GM18508 (cell line): ENCODE data around the gene EMX2.
"Not testable (repeated sequence)": the region's sequence is repeated elsewhere in the genome, so short reads cannot be mapped to it uniquely, and the experiment has no call there.

ENCODE experiments used
- ATAC-seq: cut with Tn5 transposase; IDR thresholded peaks from one replicate; pipeline ENCODE4 v1.9.1; 2021; ENCODE audit warnings: moderate number of reproducible peaks; ENCODE audit not compliant: insufficient read depth, unreplicated experiment

Gene EMX2

DNA sequence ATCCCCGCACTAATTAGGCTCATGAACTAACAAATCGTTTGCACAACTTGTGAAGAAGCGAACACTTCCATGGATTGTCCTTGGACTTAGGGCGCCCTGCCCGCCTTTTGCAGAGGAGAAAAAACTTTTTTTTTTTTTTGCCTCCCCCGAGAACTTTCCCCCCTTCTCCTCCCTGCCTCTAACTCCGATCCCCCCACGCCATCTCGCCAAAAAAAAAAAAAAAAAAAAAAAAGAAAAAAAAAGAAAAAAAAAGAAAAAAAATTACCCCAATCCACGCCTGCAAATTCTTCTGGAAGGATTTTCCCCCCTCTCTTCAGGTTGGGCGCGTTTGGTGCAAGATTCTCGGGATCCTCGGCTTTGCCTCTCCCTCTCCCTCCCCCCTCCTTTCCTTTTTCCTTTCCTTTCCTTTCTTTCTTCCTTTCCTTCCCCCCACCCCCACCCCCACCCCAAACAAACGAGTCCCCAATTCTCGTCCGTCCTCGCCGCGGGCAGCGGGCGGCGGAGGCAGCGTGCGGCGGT lies at the start of gene EMX2:
Gene EMX2, plus strand, starts transcription at position 41 of the 519 bp plus-strand sequence. CDS start 522 bp downstream, outside the sequence.
- ATAC-seq, result no peak

DNA sequence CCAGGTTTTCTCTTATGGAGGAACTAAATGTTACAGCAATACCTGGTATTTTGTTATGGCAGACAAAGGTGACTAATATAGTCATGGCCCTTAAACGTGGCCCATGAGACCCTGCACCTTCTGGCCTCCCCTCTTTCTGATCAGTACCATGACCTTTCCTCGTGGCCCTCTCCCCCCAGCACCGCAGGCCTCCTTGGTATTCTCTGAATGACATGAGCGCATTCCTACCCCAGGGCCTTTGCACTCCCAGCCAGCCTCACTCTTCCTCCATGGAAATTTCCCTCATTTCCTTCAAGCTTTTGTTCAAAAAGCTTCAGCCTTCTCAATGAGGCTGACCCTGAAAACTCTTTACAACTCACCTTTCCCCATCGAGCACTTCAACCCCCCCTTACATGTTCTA lies 46.5 kb upstream of the EMX2 start:
- no peak for ATAC-seq

DNA sequence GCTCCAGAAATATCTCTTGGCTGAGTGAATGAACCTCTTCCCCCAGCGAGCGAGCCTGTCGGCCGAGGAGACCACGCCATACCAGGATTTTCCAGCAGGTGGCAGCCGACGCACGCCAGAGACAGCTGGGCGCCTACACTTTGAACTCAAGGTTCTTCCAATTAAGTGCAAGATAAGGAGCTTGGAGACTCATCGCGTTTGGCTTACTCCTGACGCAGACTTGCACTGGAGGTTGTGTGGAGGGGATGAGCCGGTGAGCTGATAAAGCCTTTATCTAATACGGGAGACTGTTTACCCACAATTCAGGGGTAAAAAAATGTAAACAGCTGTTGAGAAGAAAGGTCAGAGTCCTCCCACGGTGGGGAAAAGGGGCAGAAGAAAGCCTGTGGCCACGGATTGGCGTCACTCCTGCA lies 45.9 kb upstream of the EMX2 start:
- no peak for ATAC-seq

DNA sequence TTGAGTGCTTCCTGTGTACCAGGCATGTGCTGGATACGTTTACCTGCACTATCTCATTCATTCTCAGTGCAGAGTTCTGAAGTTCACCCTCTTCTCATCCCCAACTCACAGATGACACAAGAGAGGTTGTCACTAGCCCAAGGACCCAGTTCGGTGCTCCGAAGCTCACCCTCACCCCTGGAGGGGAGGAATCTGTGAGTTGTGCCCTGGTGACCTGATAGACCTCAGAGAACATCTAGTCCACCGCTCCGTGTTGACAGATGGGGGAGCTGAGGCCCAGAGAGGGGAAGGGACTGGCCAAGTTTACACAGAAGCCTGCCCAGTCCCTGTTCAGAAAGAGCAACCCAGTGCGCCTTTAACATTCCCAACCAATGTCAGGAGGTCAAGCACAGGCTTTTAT lies 44.8 kb upstream of the EMX2 start:
- ATAC-seq, result no peak

DNA sequence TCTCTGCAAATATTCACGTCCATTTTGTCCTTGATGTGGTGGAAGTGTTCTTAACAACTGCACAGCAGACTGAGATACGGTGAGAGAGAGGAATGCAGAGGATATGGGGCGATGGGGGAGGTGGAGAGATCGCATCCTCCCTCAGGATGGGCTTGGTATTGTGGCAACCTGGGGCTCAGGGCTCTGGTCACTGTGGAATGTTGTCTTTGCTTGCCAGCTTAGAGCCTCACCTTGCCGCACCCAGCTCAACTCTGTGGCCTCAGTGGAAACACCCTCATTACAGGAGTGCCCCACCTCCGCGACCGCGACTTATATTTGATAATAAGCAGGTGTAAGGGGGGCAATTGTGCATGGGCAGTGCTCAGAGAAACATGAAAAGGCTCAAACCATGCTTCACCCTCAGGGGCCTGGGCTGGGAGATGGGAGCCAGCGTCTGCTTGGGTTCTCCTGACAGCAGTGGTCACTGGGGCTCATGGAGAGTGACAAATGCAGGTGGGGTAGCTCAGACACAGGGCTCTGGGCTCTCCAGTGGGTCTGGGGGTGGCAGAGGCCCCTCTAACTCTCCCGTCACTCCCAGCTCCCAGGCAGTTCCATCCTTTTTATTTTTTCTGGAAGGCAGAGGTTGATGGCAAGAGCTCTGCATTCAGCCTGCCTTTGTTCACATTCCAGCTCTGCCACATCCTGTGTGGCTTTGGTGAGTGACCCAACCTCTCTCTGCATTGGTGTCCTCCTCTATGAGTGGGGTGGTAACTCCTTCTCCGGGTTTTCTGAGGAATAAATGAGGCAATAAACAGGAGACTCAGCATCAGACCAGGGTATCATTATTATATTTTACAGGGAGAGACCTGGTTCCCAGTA lies 43.1 kb upstream of the EMX2 start:
- ATAC-seq, result no peak

DNA sequence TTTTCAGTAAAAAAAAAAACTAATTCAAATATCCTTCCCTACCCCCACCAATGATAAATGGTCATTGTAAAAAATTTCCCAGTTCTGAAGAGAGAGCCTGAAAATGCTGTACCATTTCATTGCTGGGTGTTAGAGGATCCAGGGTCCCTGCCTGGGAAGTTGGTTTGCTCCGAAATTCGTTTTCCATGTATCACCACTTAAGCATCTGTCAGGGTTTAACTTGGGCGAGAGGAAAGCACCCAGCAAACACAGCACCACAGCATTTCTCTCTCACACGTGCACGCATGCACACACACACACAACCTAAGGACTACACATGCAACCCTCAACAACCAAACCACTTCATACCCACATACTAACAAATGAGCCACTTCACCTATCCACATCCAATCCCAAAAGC lies 42.1 kb upstream of the EMX2 start:
- ATAC-seq, result no peak

DNA sequence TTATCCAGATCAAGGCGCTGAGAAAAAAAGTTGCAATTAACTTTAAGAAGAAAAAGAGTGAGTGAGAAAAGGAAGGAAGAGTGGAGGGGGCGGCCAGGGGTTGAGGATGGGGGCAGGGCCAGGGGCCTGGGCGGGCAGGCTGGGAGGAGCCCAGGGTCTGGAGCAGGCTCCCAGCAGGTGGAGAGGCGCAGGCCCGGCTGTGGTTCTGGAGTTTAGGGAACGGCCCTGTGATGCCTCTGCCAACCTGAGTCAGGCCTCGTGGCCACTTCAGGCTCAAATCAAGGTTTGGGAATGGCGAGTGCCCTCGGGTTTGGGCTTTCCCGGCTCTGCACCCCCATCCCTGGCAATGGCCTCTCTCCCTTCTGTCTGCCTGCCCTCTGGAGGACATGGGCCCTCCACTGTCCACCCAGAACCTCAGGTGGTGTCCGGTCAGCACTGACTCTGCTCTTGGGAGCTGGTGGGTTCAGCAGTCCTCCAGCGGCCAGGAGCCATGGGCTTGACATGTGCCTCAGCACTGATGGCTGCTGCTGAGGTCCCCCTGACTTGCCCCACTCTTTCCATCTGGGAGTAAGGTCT lies 41.0 kb upstream of the EMX2 start:
- no peak for ATAC-seq

DNA sequence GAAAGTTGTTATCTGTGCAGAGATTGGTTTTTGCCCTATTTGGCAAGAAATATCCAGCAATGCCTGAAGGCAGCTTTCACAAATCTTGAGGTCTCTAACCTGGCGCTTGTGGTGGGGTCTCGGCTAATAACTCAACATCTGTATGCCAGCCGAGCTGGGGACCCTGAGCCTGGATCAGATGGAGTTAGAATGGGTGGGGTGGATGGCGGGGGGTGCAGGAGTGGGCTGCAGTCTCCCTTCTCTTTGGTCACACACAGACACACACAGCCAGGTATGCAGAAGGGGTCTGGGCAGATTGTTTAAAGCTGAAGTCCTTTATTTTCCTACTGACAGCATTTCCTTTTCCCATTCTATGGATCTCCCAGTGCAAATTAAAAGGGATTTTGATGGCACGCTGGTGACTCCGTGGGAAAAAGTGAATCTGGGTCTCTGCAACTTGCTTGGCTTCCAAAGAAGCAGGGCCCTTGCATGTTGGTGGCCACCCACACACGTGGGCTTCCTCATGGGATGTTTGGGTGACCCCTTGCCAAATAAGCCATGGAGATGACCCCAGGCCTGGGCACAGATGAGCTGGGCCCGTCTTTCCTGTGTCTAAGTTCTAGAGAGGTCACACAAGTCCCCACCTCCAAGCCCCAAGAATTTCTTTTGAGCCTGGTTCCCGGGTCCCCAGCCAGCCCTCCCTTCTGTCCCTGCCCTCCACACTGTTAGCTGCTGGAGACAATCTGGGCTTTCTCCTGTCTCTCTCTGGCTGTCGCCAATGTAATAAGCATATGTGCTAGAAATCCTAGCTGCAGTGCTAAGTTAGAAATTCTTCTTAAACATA lies 39.9 kb upstream of the EMX2 start:
- ATAC-seq, result no peak

DNA sequence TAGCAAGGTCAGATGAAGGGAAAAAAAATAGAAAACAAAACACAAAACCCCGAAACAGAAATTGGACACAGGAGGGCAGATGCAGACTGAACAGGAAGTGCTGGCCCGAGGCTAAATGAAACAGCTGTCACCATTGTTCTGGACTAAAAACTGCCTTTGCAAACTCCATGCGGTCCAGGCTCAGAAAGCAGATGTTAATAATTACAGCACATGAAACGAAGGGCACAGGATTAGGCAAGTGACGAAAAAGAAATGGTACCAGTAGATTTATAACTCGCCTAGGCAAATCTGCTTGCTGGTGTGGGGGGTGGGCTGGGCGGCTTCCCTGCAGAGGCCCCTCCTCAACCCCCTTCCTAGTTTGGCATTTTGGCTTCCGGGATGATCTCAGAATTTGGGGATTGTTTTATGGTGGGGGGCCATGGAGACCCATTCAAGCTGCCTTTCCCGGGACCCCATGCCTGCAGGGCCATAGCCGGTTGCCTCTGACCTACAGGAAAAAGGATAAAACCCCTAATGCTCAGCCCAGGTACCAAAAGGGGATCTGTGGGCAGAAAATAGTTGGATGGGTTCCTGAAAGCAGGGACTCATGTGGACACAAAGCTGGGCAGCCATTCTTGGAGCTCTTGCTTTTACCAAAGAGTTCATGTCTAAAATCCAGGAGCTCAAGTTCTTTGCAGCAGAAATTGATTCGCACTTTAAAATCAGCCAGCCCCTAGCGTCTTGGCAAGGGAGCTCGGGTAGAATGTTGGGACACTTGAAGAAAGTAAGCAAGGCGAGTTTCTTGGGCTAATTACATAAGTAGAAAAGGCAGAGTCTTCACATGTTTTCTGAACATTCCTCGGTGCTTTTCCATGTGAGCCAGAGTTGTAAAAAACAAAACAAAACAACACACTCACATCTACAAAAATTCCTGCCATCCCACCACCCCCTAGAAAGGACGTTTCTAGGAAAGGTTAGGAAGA lies 39.0 kb upstream of the EMX2 start:
- ATAC-seq, result peak; percentile 79

DNA sequence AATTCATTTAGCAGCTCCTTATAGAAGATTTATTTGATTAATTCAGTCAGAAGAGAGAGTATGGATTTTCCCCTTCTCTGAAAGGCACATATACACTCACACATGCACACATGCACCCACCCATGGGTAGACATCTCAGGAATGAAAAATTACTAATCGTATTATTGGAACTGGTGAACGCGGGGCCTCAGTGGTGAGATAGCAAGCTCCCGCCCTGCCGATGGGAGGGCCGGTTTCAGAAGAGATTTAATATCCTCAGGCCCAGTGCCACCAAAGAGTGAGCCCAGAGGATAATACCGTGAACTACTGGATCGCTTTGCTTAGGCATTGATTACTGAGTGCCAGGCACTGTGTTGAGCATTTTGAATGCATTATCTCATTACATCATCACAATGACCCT lies 38.0 kb upstream of the EMX2 start:
- ATAC-seq, result no peak

DNA sequence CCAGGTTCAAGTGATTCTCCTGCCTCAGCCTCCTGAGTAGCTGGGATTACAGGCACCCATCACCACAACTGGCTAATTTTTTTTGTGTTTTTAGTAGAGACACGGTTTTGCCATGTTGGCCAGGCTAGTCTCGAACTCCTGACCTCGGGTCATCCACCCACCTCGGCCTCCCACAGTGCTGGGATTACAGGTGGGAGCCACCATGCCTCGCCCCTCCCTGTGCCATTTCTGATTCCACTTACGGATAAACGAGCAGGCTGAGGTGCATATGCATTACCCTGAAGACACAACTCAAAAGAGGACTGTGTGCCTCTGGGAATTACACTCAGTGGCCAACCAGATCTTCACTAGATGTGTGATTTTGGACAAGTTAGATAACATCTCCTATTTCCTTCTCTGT lies 35.5 kb upstream of the EMX2 start:
- not testable (repeated sequence) for ATAC-seq

DNA sequence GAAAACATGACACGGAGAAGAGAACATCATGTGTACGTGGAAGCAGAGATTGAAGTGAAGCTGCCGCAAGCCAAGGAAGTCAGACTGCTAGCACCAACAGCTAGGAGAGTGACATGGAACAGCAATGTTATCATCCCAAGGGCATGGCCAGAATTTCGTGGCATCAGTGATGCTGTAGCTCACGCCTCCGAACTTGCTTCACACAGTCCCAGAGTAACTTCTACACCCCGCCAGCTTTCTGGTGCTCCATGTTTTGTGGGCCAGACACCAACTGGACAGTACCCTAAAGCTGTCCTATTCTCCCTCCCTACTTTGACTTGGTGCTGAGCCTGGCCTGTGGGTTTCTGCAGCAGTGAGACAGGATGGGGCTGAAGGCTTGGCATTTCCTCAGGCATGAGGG lies 33.0 kb upstream of the EMX2 start:
- ATAC-seq, result no peak

DNA sequence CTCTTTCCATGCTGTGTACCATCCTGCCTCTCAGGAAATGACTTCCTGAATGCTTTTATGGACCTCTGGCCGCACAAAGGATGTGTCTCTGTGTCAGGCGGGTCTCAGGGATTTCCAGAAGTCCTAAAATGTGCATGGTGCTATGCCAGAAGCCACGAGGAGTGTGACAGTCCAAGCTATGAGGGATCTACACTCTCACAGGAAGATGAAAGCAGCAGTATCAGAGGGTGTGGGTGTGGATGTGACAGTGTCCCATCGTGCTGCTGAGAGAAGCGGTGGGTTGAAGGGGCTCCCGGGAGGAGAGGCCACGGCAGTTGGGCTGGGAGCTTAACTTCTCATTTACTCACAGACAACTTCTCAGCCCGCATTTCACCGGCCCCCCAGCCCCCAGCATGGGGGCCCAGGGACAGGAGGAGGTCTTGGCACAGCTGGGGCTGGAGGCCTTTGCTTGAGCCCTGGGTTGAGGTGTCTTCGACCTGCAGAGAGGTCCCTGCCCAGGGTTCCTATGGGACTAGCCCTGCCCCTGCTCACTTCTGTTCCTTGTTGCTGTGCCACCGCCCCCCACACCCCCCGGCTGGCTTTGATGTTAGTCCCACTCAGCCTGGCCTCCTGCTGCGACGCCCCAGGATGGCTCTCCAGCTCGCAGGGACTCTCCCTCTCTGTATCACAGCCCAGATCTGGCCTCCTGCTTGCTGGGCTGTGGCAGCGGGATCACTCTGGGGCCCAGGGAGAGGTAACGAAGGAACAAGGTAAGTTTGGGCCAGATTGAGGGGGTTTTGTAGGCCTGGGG lies 30.8 kb upstream of the EMX2 start:
- ATAC-seq, result no peak

DNA sequence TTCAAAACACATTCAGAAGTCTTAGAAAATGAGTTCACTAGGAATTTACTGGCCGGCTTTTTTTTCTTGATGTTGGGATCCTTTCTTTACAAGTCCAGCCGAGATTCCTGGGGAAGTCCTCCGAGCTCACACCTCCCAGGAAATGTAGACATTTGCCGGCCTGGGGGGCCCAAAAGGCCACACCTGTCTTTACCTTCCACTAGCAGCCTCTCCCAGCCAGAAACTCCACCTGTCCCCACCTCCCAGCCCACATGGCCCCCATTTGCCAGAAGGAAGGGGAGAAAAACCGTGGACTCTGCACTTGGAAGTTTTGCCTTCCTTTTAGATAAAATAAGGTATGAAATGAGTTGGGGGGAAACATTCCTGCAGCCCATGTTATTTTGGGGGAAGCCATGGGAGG lies 27.6 kb upstream of the EMX2 start:
- no peak for ATAC-seq

DNA sequence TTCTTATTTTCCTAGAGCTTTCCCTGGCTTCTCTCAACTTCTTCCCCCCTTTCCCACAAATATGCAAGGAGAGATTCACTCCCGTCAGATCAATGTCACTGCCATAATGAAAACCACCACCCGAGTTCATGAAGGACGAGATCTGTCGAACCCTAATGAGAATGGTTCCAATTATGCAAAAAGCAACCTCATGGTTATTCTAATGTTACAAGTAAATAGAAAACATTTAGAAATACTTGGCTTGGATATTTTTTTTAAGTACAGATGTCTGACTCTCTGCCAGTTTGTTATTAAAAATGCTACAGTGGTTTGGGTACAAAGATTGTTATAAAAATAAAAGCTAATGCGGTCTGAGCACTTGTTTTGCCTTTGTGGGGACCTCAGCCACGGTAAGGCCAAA lies 25.9 kb upstream of the EMX2 start:
- ATAC-seq, result no peak

DNA sequence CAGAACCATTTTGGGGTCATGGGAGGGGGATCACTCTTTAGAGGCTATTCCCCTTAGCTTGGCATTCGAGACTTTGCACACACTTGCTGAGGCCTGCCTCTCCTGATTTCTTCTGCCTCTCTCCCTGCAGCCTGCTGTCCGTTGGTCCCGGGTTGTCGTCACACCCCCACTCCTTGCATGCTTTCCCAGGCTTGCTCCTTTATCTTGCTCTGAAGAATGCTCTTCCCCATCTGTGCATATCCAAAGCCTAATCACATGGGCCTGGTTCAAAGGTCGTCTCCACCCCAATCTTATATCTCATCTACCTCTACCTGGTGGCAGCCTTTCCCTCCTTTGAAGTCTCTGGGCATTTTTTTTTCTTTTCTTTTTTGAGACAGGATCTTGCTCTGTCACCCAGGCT lies 24.3 kb upstream of the EMX2 start:
- no peak for ATAC-seq

DNA sequence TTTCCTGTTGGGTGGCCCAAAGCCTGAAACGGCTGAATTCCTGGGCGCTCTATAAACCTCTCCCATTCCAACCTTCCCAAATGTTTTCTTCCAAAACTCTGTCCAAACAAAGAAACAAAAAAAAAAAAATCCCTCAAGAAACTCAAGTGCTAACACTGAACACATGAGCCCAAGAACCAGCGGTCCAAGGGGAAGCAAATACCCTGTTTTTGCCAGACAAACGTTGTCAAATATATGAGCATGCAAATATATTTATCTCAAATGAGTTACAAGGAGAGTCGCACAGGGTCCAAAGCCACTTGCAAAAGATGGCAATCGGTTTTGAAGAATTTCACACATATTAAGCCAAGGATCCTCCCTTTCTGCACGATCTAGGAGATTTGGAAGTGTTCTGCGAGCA lies 23.3 kb upstream of the EMX2 start:
- ATAC-seq, result no peak

DNA sequence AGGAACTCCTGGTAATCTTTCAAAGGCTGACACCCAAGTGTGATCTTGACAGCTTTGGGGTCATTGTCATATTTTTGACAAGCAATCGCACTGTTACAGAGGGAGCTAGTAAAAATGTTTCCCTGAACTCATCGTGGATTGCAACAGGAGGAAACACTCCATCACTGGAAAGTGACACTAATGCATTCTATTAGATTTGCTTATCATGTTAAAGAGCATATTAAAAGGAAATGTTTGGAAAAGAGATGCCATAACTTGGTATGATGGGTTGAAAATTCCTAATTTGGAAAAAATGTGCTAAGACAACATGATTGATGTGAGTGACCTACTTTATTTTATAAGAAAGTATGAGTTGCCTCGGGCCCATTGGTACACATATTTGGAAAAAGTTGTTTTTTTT lies 22.7 kb upstream of the EMX2 start:
- no peak for ATAC-seq

DNA sequence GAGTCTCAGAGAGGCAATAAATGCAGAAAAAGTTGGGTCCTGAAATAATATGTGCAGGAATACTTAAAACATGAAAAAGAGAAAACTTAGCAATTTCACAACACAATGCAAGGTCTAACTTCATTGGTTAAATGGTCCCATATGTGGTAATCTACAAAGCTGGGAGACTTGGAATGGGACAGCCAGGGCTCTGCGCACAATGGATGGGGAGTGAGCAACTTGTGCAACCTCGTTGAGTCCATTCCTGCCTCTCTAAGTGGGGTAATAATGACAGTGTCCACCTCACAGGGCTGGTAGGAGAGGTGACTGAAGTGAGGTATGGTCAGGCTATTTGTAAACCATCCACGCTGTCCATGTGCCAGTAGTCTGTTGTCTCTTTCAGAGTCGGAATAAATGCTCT lies 11.8 kb upstream of the EMX2 start:
- no peak for ATAC-seq
